ENCODE results near the gene NOXRED1. TPM values are rescaled to one million over a fixed set of nuclear protein-coding genes. Genes with fewer than 3 reads are reported as not detected.

The NOXRED1 gene
- polyA plus RNA-seq (0.15 to 0.66 TPM (median 0.33 TPM) in 3 replicates), polyA minus RNA-seq (0.26 to 1.2 TPM in 2 of 3 replicates, not detected in the other)
- not detected for polyA plus RNA-seq (2011; ENCODE audit: low read depth)
- polyA plus RNA-seq (2011; cell fraction: cytosol; rRNA removed): 0.05 and 0.13 TPM in 2 replicates
- 0.63 and 1.0 TPM in 2 replicates for polyA plus RNA-seq (2011; cell fraction: nucleus; rRNA removed)
- 0.09 and 0.44 TPM in 2 replicates for polyA plus RNA-seq (2012; ENCODE audit: low replicate concordance)
- not detected for polyA minus RNA-seq (2011; cell fraction: cytosol; rRNA and poly(A)+ RNA removed)
- polyA minus RNA-seq (2011; cell fraction: nucleus; rRNA and poly(A)+ RNA removed): 0.32 and 1.1 TPM in 2 replicates

GRCh38 chr14:77423423-77423822 is at the start of gene NOXRED1:
Gene NOXRED1 (minus strand): TSS chr14:77423523. CDS start chr14:77422889, 634 bp downstream.
- Histone ChIP-seq H3K27me3 (ENCODE audit: control insufficient read depth, extremely low read depth, insufficient read depth, low read length) (no peaks in the 10 kb centered on the region), H3K36me3 (ENCODE audit: control insufficient read depth in 2 of 2, extremely low read depth in 1 of 2, insufficient read depth in 2 of 2, low read length in 2 of 2) (peaks cover 16 to 22% of the 10 kb centered on the region in 2 experiments), H4K20me1 (ENCODE audit: control insufficient read depth, extremely low read depth, insufficient read depth, low read length) (no peaks in the 10 kb centered on the region), H3K9me1 (ENCODE audit: control insufficient read depth, extremely low read depth, insufficient read depth, low read length) (no peaks in the 10 kb centered on the region), H3K79me2 (ENCODE audit: control insufficient read depth, insufficient read depth, low read length) (no peaks in the 10 kb centered on the region), H3K27ac (ENCODE audit: control insufficient read depth, insufficient read depth, low read length) (no peak within 1 kb of the TSS), H2AFZ (ENCODE audit: control insufficient read depth, low read length) (no peak within 1 kb of the TSS), H3K9ac (ENCODE audit: control insufficient read depth, extremely low read depth, insufficient read depth, low read length) (no peak within 1 kb of the TSS), H3K9me3 (ENCODE audit: control insufficient read depth, low read depth, low read length) (no peaks in the 10 kb centered on the region), H3K4me1 (ENCODE audit: control insufficient read depth, extremely low read depth, insufficient read depth, low read length) (no peaks in the 10 kb centered on the region), H3K4me2 (ENCODE audit: control insufficient read depth, extremely low read depth, insufficient read depth, low read depth, low read length) (no peak within 1 kb of the TSS), H3K4me3 (ENCODE audit: control insufficient read depth in 2 of 3, extremely low read depth in 1 of 3, insufficient read depth in 2 of 3, low read depth in 1 of 3, low read length in 3 of 3) (no peak within 1 kb of the TSS)
- TF ChIP-seq EZH2 (IDR thresholded peaks at IDR 0.05; ENCODE audit: low read length) (no peak), CTCF (optimal IDR thresholded peaks at IDR 0.05 in 1 of 3, IDR thresholded peaks at IDR 0.05 in 1 of 3, conservative IDR thresholded peaks at IDR 0.05 in 1 of 3; ENCODE audit: extremely low read depth in 1 of 3, insufficient read depth in 2 of 3, low read length in 3 of 3) (no peak)
- dilution Hi-C loops (cut with MboI; ENCODE audit: extremely low pct_ligation_motif_present, low sequenced_read_pairs): no loop called here
- DNase-seq (ENCODE audit: low read depth, low spot score) (no peak), FAIRE-seq (no peak)

GRCh38 chr14:77470224-77470870 is 47.0 kb upstream of the NOXRED1 start:
- dilution Hi-C loops (cut with MboI; ENCODE audit: extremely low pct_ligation_motif_present, low sequenced_read_pairs): no loop called here
- FAIRE-seq (no peak), DNase-seq (ENCODE audit: low read depth, low spot score) (no peak)
- Histone ChIP-seq H3K4me3 (ENCODE audit: control insufficient read depth in 2 of 3, extremely low read depth in 1 of 3, insufficient read depth in 2 of 3, low read depth in 1 of 3, low read length in 3 of 3) (no peak overlapping the region), H4K20me1 (ENCODE audit: control insufficient read depth, extremely low read depth, insufficient read depth, low read length) (no peaks in the 10 kb centered on the region), H3K9me1 (ENCODE audit: control insufficient read depth, extremely low read depth, insufficient read depth, low read length) (no peaks in the 10 kb centered on the region), H3K36me3 (ENCODE audit: control insufficient read depth in 2 of 2, extremely low read depth in 1 of 2, insufficient read depth in 2 of 2, low read length in 2 of 2) (peaks cover 14 to 19% of the 10 kb centered on the region in 2 experiments), H3K27me3 (ENCODE audit: control insufficient read depth, extremely low read depth, insufficient read depth, low read length) (peaks cover 7% of the 10 kb centered on the region), H3K27ac (ENCODE audit: control insufficient read depth, insufficient read depth, low read length) (no peak overlapping the region), H3K4me1 (ENCODE audit: control insufficient read depth, extremely low read depth, insufficient read depth, low read length) (no peaks in the 10 kb centered on the region), H2AFZ (ENCODE audit: control insufficient read depth, low read length) (no peak overlapping the region), H3K9me3 (ENCODE audit: control insufficient read depth, low read depth, low read length) (no peaks in the 10 kb centered on the region), H3K4me2 (ENCODE audit: control insufficient read depth, extremely low read depth, insufficient read depth, low read depth, low read length) (no peak overlapping the region), H3K79me2 (ENCODE audit: control insufficient read depth, insufficient read depth, low read length) (no peaks in the 10 kb centered on the region), H3K9ac (ENCODE audit: control insufficient read depth, extremely low read depth, insufficient read depth, low read length) (no peak overlapping the region)
- TF ChIP-seq CTCF (optimal IDR thresholded peaks at IDR 0.05 in 1 of 3, IDR thresholded peaks at IDR 0.05 in 1 of 3, conservative IDR thresholded peaks at IDR 0.05 in 1 of 3; ENCODE audit: extremely low read depth in 1 of 3, insufficient read depth in 2 of 3, low read length in 3 of 3) (no peak), EZH2 (IDR thresholded peaks at IDR 0.05; ENCODE audit: low read length) (no peak)
